H1 (cell line): ENCODE results near the gene PRSS3. TPM values are rescaled to one million over a fixed set of nuclear protein-coding genes. Genes with fewer than 3 reads are reported as not detected.
"Not testable (repeated sequence)": the region's sequence is repeated elsewhere in the genome, so short reads cannot be mapped to it uniquely, and the experiment has no call there.

Experiments used
- CTCF ChIA-PET: fragments of 300-600 bp; sonication (Branson Sonifier 250); formaldehyde crosslinking; loops from one replicate; lab custom pipeline; 2021; ENCODE audit not compliant: partially characterized antibody; lab: Charles Lee
- POLR2A ChIA-PET: fragments of 300-600 bp; sonication (Branson Sonifier 250); formaldehyde crosslinking; loops from one replicate; lab custom pipeline; 2021; ENCODE audit warnings: inconsistent platforms; ENCODE audit not compliant: partially characterized antibody; lab: Charles Lee
- DNase-seq, 2 experiments: peaks; one replicate each; pipeline versions ENCODE4 v3.0.0 to v3.0.0-alpha.2; 2010 to 2022; ENCODE audit warnings: low spot score in 2 of 2, low read depth in 1 of 2, mixed read lengths in 1 of 2
- FAIRE-seq: peaks from 2 replicates; lab custom pipeline; 2011; peaks lifted over from hg19 to GRCh38; lab: Jason Lieb, UNC
- H2AFZ ChIP-seq: 2 replicates; pipeline ENCODE4 v1.8.1; 2012; ENCODE audit warnings: low read length, inconsistent platforms
- H2AK5ac ChIP-seq: 2 replicates; pipeline ENCODE4 v1.6.1; 2013; ENCODE audit warnings: low read depth, low read length
- H2BK120ac ChIP-seq: replicated peaks from 2 replicates; pipeline ENCODE3; 2013; ENCODE audit warnings: low read depth, low read length, inconsistent platforms
- H2BK12ac ChIP-seq: 2 replicates; pipeline ENCODE4 v1.6.1; 2013; ENCODE audit warnings: low read depth, low read length
- H2BK15ac ChIP-seq: 2 replicates; pipeline ENCODE4 v1.6.1; 2013; ENCODE audit warnings: low read length
- H2BK20ac ChIP-seq: 2 replicates; pipeline ENCODE4 v1.6.1; 2013; ENCODE audit warnings: low read length
- H2BK5ac ChIP-seq: 2 replicates; pipeline ENCODE4 v1.6.1; 2013; ENCODE audit warnings: low read depth, low read length
- H3K14ac ChIP-seq: 2 replicates; pipeline ENCODE4 v1.6.1; 2013; ENCODE audit warnings: inconsistent platforms; ENCODE audit not compliant: insufficient read length
- H3K18ac ChIP-seq: 2 replicates; pipeline ENCODE4 v1.6.1; 2013; ENCODE audit warnings: low read length; ENCODE audit errors: extremely low read depth
- H3K23ac ChIP-seq: 2 replicates; pipeline ENCODE4 v1.6.1; 2013; ENCODE audit warnings: inconsistent platforms; ENCODE audit not compliant: insufficient read length
- H3K23me2 ChIP-seq: 2 replicates; pipeline ENCODE4 v1.6.1; 2013; ENCODE audit warnings: low read depth, low read length
- H3K27ac ChIP-seq: 2 replicates; pipeline ENCODE4 v1.6.1; 2011; ENCODE audit warnings: low read depth, low read length, inconsistent platforms
- H3K27me3 ChIP-seq, 4 experiments: replicated peaks in 1 of 4; 1 replicate in 1 of 4; 2 replicates in 3 of 4; pipeline versions ENCODE4 v1.6.1 to v1.8.1; 2011 to 2013; ENCODE audit warnings: low read length in 3 of 4, mild to moderate bottlenecking in 3 of 4, inconsistent platforms in 2 of 4, mixed read lengths in 2 of 4, moderate library complexity in 1 of 4; ENCODE audit not compliant: control insufficient read depth in 3 of 4, insufficient read depth in 3 of 4; ENCODE audit errors: extremely low read depth in 1 of 4
- H3K36me3 ChIP-seq, 4 experiments: 2 replicates each; pipeline versions ENCODE4 v1.6.1 to v1.8.1; 2011 to 2013; ENCODE audit warnings: mild to moderate bottlenecking in 4 of 4, low read length in 3 of 4, moderate library complexity in 2 of 4, control low read depth in 1 of 4, inconsistent platforms in 1 of 4; ENCODE audit not compliant: insufficient read depth in 4 of 4, control insufficient read depth in 2 of 4
- H3K4ac ChIP-seq: replicated peaks from 2 replicates; pipeline ENCODE3; 2013; ENCODE audit warnings: low read length, low read depth, mixed read lengths, inconsistent platforms; ENCODE audit not compliant: insufficient read length
- H3K4me1 ChIP-seq, 4 experiments: replicated peaks in 1 of 4; 1 replicate in 1 of 4; 2 replicates in 3 of 4; pipeline versions ENCODE4 v1.6.1 to v1.8.1; 2011 to 2013; ENCODE audit warnings: low read length in 3 of 4, inconsistent platforms in 2 of 4, mixed read lengths in 1 of 4; ENCODE audit not compliant: insufficient read depth in 4 of 4, control insufficient read depth in 3 of 4
- H3K4me2 ChIP-seq, 2 experiments: 2 replicates each; pipeline versions ENCODE4 v1.6.1 to v1.8.1; 2011 to 2013; ENCODE audit warnings: low read depth in 2 of 2, low read length in 2 of 2, control low read depth in 1 of 2, inconsistent platforms in 1 of 2, mild to moderate bottlenecking in 1 of 2; ENCODE audit not compliant: insufficient read depth in 1 of 2
- H3K4me3 ChIP-seq, 4 experiments: fragments of 200-600, 300-600 bp in 1 of 4; sonication (generic), shearing (Covaris generic), sonication (Bioruptor Twin) in 1 of 4; 2 replicates each; pipeline versions ENCODE4 v1.5.1 to v1.8.1; 2011 to 2016; ENCODE audit warnings: low read length in 4 of 4, low read depth in 3 of 4, control low read depth in 2 of 4, inconsistent platforms in 2 of 4, mild to moderate bottlenecking in 2 of 4, mixed read lengths in 1 of 4, moderate library complexity in 1 of 4; ENCODE audit not compliant: insufficient read depth in 2 of 4; ENCODE audit errors: extremely low read depth in 1 of 4
- H3K56ac ChIP-seq: replicated peaks from 2 replicates; pipeline ENCODE3; 2013; ENCODE audit warnings: low read depth, mild to moderate bottlenecking, mixed read lengths, low read length, inconsistent platforms; ENCODE audit not compliant: insufficient read length
- H3K79me1 ChIP-seq: 2 replicates; pipeline ENCODE4 v1.6.1; 2013; ENCODE audit warnings: low read depth, low read length, control low read depth
- H3K79me2 ChIP-seq, 2 experiments: 2 replicates each; pipeline versions ENCODE4 v1.6.1 to v1.8.1; 2012 to 2013; ENCODE audit warnings: low read length in 2 of 2, mild to moderate bottlenecking in 2 of 2, inconsistent platforms in 1 of 2; ENCODE audit not compliant: insufficient read depth in 2 of 2, control insufficient read depth in 1 of 2
- H3K9ac ChIP-seq, 4 experiments: replicated peaks in 1 of 4; 1 replicate in 1 of 4; 2 replicates in 3 of 4; pipeline versions ENCODE4 v1.6.1 to v1.8.1; 2011 to 2013; ENCODE audit warnings: low read depth in 3 of 4, low read length in 3 of 4, control low read depth in 2 of 4, mild to moderate bottlenecking in 2 of 4, moderate library complexity in 2 of 4, inconsistent platforms in 1 of 4; ENCODE audit errors: extremely low read depth in 1 of 4
- H3K9me3 ChIP-seq, 2 experiments: 2 replicates each; pipeline versions ENCODE4 v1.6.1 to v1.8.1; 2012 to 2013; ENCODE audit warnings: mild to moderate bottlenecking in 2 of 2, moderate library complexity in 2 of 2, control low read depth in 1 of 2, inconsistent platforms in 1 of 2, low read depth in 1 of 2, low read length in 1 of 2, mixed read lengths in 1 of 2; ENCODE audit not compliant: insufficient read depth in 2 of 2
- H4K20me1 ChIP-seq, 2 experiments: replicated peaks in 1 of 2; 2 replicates each; pipeline versions ENCODE3 to v1.8.1; 2011 to 2013; ENCODE audit warnings: inconsistent platforms in 2 of 2, low read length in 2 of 2, mild to moderate bottlenecking in 1 of 2; ENCODE audit not compliant: insufficient read depth in 2 of 2, control insufficient read depth in 1 of 2
- H4K5ac ChIP-seq: 2 replicates; pipeline ENCODE4 v1.6.1; 2013; ENCODE audit warnings: low read length, low read depth, mixed read lengths, inconsistent platforms; ENCODE audit not compliant: insufficient read length
- H4K8ac ChIP-seq: 2 replicates; pipeline ENCODE4 v1.8.0; 2013; ENCODE audit warnings: mild to moderate bottlenecking, moderate library complexity, low read length, inconsistent platforms; ENCODE audit not compliant: insufficient read depth; ENCODE audit errors: extremely low read depth
- H4K91ac ChIP-seq: replicated peaks from 2 replicates; pipeline ENCODE3; 2013; ENCODE audit warnings: low read length, mixed read lengths, inconsistent platforms; ENCODE audit not compliant: insufficient read length
- WGBS, 2 experiments: shearing (Covaris generic) in 1 of 2; methylation state at CpG; one replicate each; pipeline versions ENCODE4 v1.1.6 to v1.1.7; 2013 to 2015; ENCODE audit warnings: low lambda C conversion rate in 2 of 2, mixed read lengths in 2 of 2, inconsistent platforms in 1 of 2, low coverage in 1 of 2, missing lambda C conversion rate in 1 of 2; ENCODE audit not compliant: insufficient replicate concordance in 2 of 2, insufficient coverage in 1 of 2, insufficient read length in 1 of 2; ENCODE audit errors: extremely low coverage in 1 of 2, missing lambda C conversion rate in 1 of 2; 5-methylcytosine and 5-hydroxymethylcytosine counted together
- polyA plus RNA-seq, 7 experiments: library from polyadenylated mRNA; depleted of rRNA in 3 of 7; stranded (reverse) in 5 of 7; unstranded in 2 of 7; fragments of >200 nt in 5 of 7; fragments of 200-250 nt in 2 of 7; gene quantifications; 1 replicate in 5 of 7; 2 replicates in 1 of 7; 4 replicates in 1 of 7; pipeline versions ENCODE4 v1.2.1 to v1.2.3, GENCODE V29; 2011 to 2013; ENCODE audit warnings: missing spikeins in 2 of 7, mixed read lengths in 2 of 7
- total RNA-seq: library from RNA; stranded (reverse); fragmentation: NEBNext Ultra II Directional; extraction: Animal tissue kit (Norgen Biotek cat#: 25700); gene quantifications from 2 replicates; pipeline ENCODE4 v1.2.1, GENCODE V29; 2021

PRSS3 gene
- total and polyA plus RNA-seq, 2 of the 8 experiments (the other 6 are each of a cell fraction or from before 2014, with no cell fraction given), result 0.12 TPM; not detected in 1

GRCh38 chr9:33770156-33770880, 25.0 kb upstream of the PRSS3 start:
- not testable (repeated sequence) for H3K9ac ChIP-seq

GRCh38 chr9:33773135-33773534, 22.2 kb upstream of the PRSS3 start:
- not testable (repeated sequence) for FAIRE-seq

More at GRCh38 chr9:33770156-33770880, 25.0 kb upstream of the PRSS3 start:
- CTCF ChIA-PET, H3K4me2 ChIP-seq, H2BK120ac ChIP-seq, H2AFZ ChIP-seq, H4K5ac ChIP-seq, H3K14ac ChIP-seq, H3K18ac ChIP-seq, H2BK20ac ChIP-seq, H3K9me3 ChIP-seq, FAIRE-seq, H3K23ac ChIP-seq, H4K20me1 ChIP-seq, H3K79me1 ChIP-seq, H4K8ac ChIP-seq, H3K23me2 ChIP-seq, H3K27me3 ChIP-seq, H2AK5ac ChIP-seq, H2BK12ac ChIP-seq, DNase-seq, H3K56ac ChIP-seq, H2BK15ac ChIP-seq, POLR2A ChIA-PET, H2BK5ac ChIP-seq, H3K4ac ChIP-seq, H3K4me1 ChIP-seq, H3K36me3 ChIP-seq, H3K4me3 ChIP-seq, H4K91ac ChIP-seq, H3K27ac ChIP-seq, H3K79me2 ChIP-seq: not testable (repeated sequence)
- 88% methylated on average over 2 of the region's 3 CpGs; no CpG with 5 or more reads in 1 of the 2 experiments for WGBS, 2 experiments

More at GRCh38 chr9:33773135-33773534, 22.2 kb upstream of the PRSS3 start:
- H2BK120ac ChIP-seq, H3K79me2 ChIP-seq, H3K4me3 ChIP-seq, H3K79me1 ChIP-seq, H3K9me3 ChIP-seq, H3K56ac ChIP-seq, H3K18ac ChIP-seq, H3K27ac ChIP-seq, H2AK5ac ChIP-seq, H2BK12ac ChIP-seq, H3K4ac ChIP-seq, H2BK20ac ChIP-seq, H3K36me3 ChIP-seq, H4K8ac ChIP-seq, H3K4me2 ChIP-seq, DNase-seq, H4K5ac ChIP-seq, H4K20me1 ChIP-seq, H2AFZ ChIP-seq, H3K23ac ChIP-seq, H3K23me2 ChIP-seq, H3K27me3 ChIP-seq, H3K14ac ChIP-seq, H2BK5ac ChIP-seq, H2BK15ac ChIP-seq, H3K9ac ChIP-seq, H3K4me1 ChIP-seq, POLR2A ChIA-PET, H4K91ac ChIP-seq: not testable (repeated sequence)
- CTCF ChIA-PET, result interaction anchor here (1.0 kb wide), 1 partner anchor 34 kb away, joined by 4 read pairs; no protein-coding TSS in a partner anchor
